ENCODE data around the gene GRM1.

GRM1 gene

DNA sequence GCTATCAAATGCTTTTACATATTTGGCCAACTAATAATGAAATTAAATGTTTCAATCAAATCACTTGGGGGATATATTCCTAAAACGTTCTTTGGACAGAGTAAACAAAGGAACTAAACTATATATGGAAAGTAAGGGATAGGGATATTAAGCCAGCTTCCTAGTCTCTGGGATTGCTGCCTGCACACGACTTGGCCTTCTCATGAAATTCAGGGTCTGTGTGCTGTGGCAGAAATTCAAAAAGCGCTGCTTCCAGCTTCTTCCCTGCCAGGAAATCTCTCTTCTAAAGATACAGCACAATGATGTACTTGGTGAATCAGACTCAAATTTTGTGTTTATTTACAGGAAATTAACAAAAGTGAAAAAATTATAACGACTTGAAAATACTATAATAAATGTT lies 308.5 kb downstream of the GRM1 start:
- no peak for DNase-seq

- DNase-seq = no peak
These were observed 310.9 kb downstream of the GRM1 start for GRCh38 chr6:146339716-146340115.

DNA sequence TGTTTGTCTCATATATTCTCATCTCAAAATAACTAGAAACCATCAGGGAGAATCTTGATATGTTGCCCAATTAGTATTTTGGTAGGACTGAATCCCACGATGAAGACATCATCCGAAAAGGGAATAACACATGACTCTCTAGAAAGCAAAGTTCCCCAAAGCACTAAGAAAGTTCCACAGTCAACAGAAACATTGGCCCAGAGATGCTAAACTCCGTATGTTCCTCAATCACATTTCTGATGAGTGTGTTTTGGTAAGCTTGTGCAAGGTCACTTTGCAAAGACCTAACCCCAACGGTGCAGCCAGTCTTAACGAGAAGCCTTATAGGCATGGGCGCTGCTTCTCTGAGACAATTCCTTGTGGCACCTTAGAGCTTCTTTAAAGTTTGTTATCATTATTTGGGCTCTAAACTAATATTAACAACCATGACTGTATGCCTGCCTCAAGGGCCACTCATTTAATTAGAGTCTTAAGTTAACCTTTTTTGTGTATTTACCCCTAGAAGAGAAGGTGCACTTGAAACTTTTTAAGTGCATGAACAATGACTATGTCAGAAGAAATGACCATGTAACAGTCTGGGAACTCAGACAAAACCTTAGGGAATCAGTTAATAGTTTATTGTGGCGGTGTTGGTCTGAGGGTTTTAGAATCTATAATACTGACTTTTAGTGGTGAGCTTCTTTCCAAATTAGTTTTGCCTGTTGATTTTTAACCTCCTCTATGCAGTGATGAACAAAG lies 312.8 kb downstream of the GRM1 start:
- no peak for DNase-seq

- no peak for DNase-seq
These were observed 316.7 kb downstream of the GRM1 start for GRCh38 chr6:146345598-146345997.

DNA sequence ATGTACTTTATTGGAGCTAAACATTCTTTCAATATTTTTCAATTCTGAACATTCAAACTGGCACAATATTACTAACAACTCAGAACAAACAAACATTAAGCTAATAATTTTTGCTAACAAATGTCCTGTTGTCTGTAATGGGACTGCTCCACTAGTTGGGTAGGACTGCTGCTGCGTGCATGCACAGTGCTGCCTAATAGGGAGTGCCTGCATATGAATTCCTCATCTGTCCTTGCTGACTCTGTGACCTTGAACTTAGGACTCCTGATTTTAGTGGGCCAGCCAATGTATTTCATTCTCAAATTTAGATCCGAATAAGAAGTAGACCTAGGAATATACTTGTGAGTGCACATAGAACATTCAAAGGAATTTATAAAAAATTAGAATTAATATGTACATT lies 318.2 kb downstream of the GRM1 start:
- DNase-seq = no peak

DNA sequence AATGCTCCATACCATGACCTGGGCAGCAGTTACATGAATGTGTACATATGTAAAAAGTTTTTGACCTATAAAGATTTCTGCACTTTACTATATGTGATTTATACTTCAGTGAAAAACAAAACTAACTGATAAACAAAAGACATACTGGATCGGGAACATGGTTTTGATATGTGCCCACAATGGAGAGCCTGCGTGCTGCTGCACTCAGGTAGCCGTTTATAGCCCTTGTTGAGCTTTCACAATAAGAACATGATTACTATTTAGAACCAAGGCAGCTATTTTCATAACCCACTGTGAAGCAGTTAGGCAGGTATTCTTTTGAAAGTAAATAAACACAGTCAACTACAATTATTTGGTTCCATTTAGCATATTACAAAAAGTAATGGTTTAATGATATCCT lies 318.8 kb downstream of the GRM1 start:
- no peak for DNase-seq

GRCh38 chr6:146351018-146351417 lies 322.2 kb downstream of the GRM1 start:
- no peak for DNase-seq

DNA sequence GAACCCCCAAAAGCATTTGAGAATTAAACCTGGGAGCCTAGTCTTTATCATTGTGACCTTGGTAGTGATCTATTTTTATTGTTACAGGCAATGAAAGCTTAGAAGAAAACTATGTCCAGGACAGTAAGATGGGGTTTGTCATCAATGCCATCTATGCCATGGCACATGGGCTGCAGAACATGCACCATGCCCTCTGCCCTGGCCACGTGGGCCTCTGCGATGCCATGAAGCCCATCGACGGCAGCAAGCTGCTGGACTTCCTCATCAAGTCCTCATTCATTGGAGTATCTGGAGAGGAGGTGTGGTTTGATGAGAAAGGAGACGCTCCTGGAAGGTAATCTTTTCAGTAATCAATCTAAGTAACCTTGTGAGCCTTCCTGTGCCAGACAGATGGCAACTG lies 323.3 kb downstream of the GRM1 start:
- no peak for DNase-seq

GRCh38 chr6:146354451-146354850 lies 325.6 kb downstream of the GRM1 start:
- no peak for DNase-seq

GRCh38 chr6:146355521-146356100 lies 326.7 kb downstream of the GRM1 start:
- DNase-seq = no peak

DNA sequence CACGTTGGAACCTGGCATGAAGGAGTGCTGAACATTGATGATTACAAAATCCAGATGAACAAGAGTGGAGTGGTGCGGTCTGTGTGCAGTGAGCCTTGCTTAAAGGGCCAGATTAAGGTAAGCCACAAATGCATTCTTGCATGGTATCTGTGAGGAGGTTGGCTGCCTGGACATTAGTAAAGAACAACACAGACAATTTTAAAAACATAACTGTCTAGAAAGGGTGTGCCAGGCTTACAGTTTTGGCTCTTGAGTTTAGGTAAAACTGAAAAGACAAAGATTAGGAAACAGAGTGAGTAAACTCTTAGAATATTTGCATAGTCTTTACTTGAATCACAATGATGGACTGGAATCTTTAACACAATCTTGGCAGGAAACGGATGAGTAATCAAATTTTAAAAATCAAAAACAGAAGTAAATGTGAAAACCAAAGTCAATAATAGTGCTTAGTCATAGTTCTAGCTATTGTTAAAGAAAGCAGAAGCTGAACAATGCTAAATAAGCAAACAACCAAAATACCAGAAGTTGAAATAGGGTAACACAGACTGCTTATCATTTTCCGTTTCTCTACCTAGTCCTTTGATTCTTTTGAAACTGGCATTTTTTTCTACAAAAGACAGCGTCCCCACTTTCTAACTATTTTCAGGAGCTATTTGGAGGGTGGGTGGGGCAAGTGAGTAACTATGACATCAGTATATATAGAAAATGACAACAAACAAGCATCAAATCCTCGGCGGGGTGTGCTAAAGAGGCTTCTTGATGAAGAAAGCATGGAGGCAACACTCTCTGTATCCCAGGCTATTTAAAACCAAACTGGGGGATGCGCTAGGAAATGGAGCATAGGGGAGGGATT lies 328.9 kb downstream of the GRM1 start:
- no peak for DNase-seq

DNA sequence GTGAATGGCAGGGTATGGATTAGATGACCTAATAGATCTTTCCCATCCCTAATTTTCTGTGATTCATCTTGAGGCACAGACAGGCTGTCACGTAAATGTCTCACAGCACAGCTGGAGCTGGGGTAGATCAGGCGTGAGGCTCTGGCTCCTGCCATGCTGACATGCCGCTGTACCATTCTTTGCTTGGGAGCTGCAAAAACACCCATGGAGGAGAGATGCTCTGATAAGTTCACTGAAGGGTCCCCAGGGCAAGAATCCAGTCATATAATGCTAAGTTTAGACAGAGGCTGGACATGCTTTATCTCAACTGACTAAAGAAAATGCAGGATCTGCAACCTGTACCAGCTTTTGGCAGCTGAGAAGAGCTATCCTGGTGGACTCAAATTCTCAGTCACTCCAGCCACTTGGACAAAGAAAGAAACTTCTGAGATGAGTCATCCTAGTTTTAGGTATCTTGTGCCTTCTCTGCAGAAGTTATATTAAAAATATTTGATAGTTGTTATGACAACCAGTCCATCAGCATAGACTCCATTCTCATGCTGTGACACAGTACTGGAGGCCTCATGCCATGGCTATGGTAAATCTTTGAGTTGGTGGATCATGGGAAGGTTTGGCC lies 329.7 kb downstream of the GRM1 start:
- DNase-seq = no peak

GRCh38 chr6:146359131-146359530 lies 330.3 kb downstream of the GRM1 start:
- DNase-seq = no peak

GRCh38 chr6:146361128-146361924 lies 332.5 kb downstream of the GRM1 start:
- no peak for DNase-seq

DNA sequence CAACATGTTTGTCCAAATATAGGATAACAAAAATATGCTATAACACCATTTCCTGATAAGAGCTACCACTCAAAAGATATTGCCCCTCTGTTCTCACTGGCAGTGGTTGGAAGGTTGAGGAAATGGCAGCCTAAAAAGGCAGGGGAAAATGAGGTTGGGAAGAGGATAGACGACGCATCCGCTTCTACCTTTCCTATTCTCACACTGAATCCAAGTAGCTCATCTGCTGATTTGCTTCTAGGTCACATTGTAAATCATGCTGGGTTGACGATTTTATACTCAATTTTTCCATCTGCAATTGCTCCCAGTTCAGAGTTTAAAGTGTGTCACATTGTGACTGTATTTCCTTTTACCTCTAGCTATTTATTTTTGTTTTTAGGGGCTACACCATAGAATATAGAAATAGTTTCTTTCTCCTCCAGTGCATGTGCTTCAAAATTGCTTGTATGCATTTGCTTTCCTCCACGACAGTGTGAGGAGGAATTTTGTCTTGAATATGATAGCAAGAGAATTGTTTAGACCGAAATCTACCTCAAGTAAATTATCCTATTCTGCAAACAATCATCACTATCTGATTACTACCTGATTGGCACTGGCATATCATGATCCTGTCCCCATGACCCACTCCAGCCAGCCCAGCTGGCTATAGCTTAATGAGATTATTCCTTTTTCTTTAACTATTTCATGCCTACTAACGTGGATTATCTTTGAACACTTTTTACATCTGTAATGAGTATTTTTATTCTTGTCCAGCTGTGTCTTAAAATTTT lies 335.2 kb downstream of the GRM1 start:
- no peak for DNase-seq

GRCh38 chr6:146364816-146365594 lies 336.1 kb downstream of the GRM1 start:
- DNase-seq = no peak

- no peak for DNase-seq
These were observed 338.2 kb downstream of the GRM1 start for GRCh38 chr6:146367061-146367460.

- no peak for DNase-seq
These were observed 341.0 kb downstream of the GRM1 start for GRCh38 chr6:146369866-146370265.

DNA sequence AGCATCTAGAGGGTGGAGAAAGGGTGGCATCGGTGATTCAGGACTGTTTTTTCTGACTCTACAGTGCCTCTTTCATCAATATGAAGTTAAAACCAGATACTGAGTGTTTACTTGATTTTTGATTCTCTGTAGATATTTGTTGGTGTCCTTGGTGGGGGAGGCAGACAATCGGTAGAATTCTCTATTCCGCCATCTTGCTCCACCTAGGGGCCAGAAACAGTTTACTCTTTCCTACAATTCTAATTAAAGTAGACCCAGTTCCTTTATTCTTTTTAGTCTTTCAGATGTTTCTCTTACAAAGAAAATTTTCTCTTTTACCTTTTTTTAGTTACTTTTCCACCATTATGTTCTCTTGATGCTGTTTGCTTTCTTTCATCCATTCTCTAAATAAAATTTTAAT lies 352.6 kb downstream of the GRM1 start:
- no peak for DNase-seq

GRCh38 chr6:146388736-146389364 lies 360.0 kb downstream of the GRM1 start:
- DNase-seq = no peak

DNA sequence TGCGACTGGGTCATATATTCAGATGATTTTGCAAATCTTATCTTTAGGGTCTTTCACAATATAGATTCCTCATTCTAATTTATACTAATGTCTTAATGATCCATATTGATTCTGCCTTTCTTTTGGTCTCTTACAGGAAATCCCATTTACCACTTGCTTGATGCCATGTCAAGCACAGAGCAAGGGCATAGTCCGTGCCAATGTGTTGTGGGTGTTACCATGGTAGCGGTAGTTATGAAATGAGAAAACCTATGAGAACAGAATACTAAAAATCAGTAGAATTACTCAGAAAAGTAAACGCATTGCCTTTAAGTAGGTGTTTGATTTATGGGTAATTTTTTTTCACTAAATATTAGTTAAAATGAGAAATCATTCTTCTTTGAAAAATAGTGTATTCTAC lies 360.9 kb downstream of the GRM1 start:
- DNase-seq = no peak
